Epithelial cell of esophagus (primary cell): Measurements from ENCODE around the gene L3MBTL1.
A peak's percentile ranks its signal among the peaks of the same experiment; 100 is the strongest.
"Not testable (repeated sequence)": the region's sequence is repeated elsewhere in the genome, so short reads cannot be mapped to it uniquely, and the experiment has no call there.

Source experiments
- DNase-seq: peaks from one replicate; pipeline ENCODE4 v3.0.0; 2010; ENCODE audit warnings: low read depth
- H3K4me3 ChIP-seq: 2 replicates; pipeline ENCODE4 v1.5.1; 2011; ENCODE audit warnings: mild to moderate bottlenecking, low read length, control low read depth
- CTCF ChIP-seq: IDR thresholded peaks from 2 replicates; pipeline ENCODE4 v1.5.1; 2011; ENCODE audit warnings: low read depth, mild to moderate bottlenecking, low read length, control low read depth, inconsistent platforms; ENCODE audit not compliant: insufficient read depth; ENCODE audit errors: missing control alignments

Gene L3MBTL1

GRCh38 chr20:43472671-43473380, 34.7 kb upstream of the L3MBTL1 start:
- TF ChIP-seq CTCF: peak; percentile 6
- no peak overlapping the region for H3K4me3 ChIP-seq
- DNase-seq: no peak

GRCh38 chr20:43473381-43473704, 34.2 kb upstream of the L3MBTL1 start:
- no peak for TF ChIP-seq CTCF
- DNase-seq: no peak
- no peak overlapping the region for H3K4me3 ChIP-seq

GRCh38 chr20:43477193-43477592, 30.3 kb upstream of the L3MBTL1 start:
- no peak for DNase-seq
- no peak overlapping the region for H3K4me3 ChIP-seq
- TF ChIP-seq CTCF: no peak

- DNase-seq: no peak
- H3K4me3 ChIP-seq: no peak overlapping the region
- TF ChIP-seq CTCF: no peak
Measured at GRCh38 chr20:43477619-43478018, 29.9 kb upstream of the L3MBTL1 start.

- no peak overlapping the region for H3K4me3 ChIP-seq
- no peak for DNase-seq
- TF ChIP-seq CTCF: no peak
Measured at GRCh38 chr20:43490038-43490437, 17.5 kb upstream of the L3MBTL1 start.

- no peak for TF ChIP-seq CTCF
- H3K4me3 ChIP-seq: no peak overlapping the region
- peak; percentile 96 for DNase-seq
Measured at GRCh38 chr20:43492101-43492500, 15.4 kb upstream of the L3MBTL1 start.

GRCh38 chr20:43495388-43495787, 12.1 kb upstream of the L3MBTL1 start:
- no peak for TF ChIP-seq CTCF
- no peak for DNase-seq
- no peak overlapping the region for H3K4me3 ChIP-seq

GRCh38 chr20:43502021-43502420, 5.5 kb upstream of the L3MBTL1 start:
- DNase-seq, H3K4me3 ChIP-seq: not testable (repeated sequence)
